HG02938 (cell line): Measurements from ENCODE around the gene DENND5B.

ENCODE experiments used
- ATAC-seq: cut with Tn5 transposase; IDR thresholded peaks from one replicate; pipeline ENCODE4 v1.9.1; 2021; ENCODE audit warnings: mild to moderate bottlenecking, moderate library complexity; ENCODE audit not compliant: unreplicated experiment

Gene DENND5B

GRCh38 chr12:31343139-31343538, 247.8 kb downstream of the DENND5B start:
- ATAC-seq: no peak

GRCh38 chr12:31342286-31342685, 248.7 kb downstream of the DENND5B start:
- ATAC-seq: no peak

GRCh38 chr12:31339831-31340622, 250.9 kb downstream of the DENND5B start:
- ATAC-seq: no peak

GRCh38 chr12:31337952-31338351, 253.0 kb downstream of the DENND5B start:
- ATAC-seq: no peak
